Tibial artery (tissue), 4 donors: ENCODE measurements around the gene PLAU.

Source experiments
- DNase-seq, 2 donors: peaks; one replicate each; pipeline ENCODE4 v3.0.0-alpha.2; 2019
- H3K27ac ChIP-seq, 2 donors: fragments of 200-600 bp; sonication (generic) in 1 of 2; 1 replicate in 1 of 2; 2 replicates in 1 of 2; pipeline ENCODE4 v1.5.1; 2018 to 2019; ENCODE audit warnings: mild to moderate bottlenecking in 1 of 2
- H3K27me3 ChIP-seq, 2 donors: fragments of 200-600 bp; sonication (generic) in 1 of 2; one replicate each; pipeline versions ENCODE4 v1.5.1 to v1.6.0; 2016 to 2019
- H3K36me3 ChIP-seq, 3 donors: fragments of 200-600 bp; sonication (generic) in 2 of 3; one replicate each; pipeline ENCODE4 v1.5.1; 2016 to 2019; ENCODE audit warnings: mild to moderate bottlenecking in 2 of 3
- H3K4me1 ChIP-seq, 4 donors: fragments of 200-600 bp; sonication (generic) in 2 of 4; 1 replicate in 3 of 4; 2 replicates in 1 of 4; pipeline ENCODE4 v1.5.1; 2016 to 2019
- H3K4me3 ChIP-seq, 2 donors: fragments of 200-600 bp; sonication (generic) in 1 of 2; 1 replicate in 1 of 2; 2 replicates in 1 of 2; pipeline ENCODE4 v1.5.1; 2018 to 2019; ENCODE audit warnings: mild to moderate bottlenecking in 2 of 2
- H3K9me3 ChIP-seq, 3 donors: fragments of 200-600 bp; sonication (generic) in 1 of 3; one replicate each; pipeline ENCODE4 v1.5.1; 2016 to 2019
- intact Hi-C: fragments of 100-400 bp; cut with DNase I; formaldehyde crosslinking; loops from one replicate; pipeline ENCODE4 v1.15.0; 2023; ENCODE audit warnings: low total_unique reads
- TF ChIP-seq, protein P1 (sequence below), 2 experiments: fragments of 200-600 bp in 1 of 2; fragments of 450-650 bp in 1 of 2; IDR thresholded peaks; one replicate each; pipeline ENCODE4 v1.5.1; 2017 to 2019; ENCODE audit warnings: antibody characterized with exemption in 2 of 2, mild to moderate bottlenecking in 1 of 2, moderate library complexity in 1 of 2

The PLAU gene

DNA sequence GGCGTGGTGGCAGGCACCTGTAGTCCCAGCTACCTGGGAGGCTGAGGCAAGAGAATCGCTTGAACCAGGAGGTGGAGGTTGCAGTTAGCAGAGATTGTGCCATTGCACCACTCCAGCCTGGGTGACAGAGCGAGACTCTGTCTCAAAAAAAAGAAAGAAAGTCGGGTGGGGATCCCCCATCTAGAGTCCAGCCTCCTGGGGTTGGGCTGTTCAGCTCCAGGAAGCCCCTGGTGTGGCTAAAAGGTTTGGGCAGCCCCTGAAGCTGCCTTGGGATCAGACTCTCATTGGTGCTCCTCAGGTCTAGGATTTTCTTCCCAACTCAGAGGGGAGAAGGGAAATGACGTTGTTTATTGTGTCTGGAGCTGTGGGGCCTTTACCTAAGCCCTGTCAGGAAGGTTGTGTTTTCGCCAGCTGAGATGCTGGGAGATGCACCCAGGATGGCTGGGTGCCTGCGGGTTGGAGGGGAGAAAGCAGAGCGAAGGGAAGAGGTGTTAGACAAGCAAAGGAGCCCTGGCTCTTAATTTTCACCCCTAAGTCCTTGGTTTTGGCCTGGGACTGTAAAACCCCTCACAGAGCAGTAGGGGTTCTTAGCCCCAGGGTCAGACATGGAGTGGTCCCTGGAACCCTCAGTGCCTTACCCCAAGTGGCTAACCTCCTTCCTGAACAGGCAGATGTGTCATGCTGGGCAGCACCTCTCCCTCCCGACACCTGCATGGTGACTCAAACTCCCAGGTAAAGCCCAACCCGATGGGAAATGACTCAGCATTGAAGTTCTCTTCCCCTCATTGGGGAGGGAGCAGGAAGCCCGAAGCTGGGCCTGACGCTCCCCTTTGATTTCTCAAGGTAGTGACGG lies 21.1 kb downstream of the PLAU start:
- Histone ChIP-seq H3K27me3 (no peaks in the 10 kb centered on the region), H3K4me1 (peaks cover 0 to 7% (median 0%) of the 10 kb centered on the region in 4 donors), H3K27ac (no peak overlapping the region), H3K4me3 (no peak overlapping the region), H3K9me3 (no peaks in the 10 kb centered on the region), H3K36me3 (no peaks in the 10 kb centered on the region)
- no peak for DNase-seq
- TF ChIP-seq, protein P1, sequence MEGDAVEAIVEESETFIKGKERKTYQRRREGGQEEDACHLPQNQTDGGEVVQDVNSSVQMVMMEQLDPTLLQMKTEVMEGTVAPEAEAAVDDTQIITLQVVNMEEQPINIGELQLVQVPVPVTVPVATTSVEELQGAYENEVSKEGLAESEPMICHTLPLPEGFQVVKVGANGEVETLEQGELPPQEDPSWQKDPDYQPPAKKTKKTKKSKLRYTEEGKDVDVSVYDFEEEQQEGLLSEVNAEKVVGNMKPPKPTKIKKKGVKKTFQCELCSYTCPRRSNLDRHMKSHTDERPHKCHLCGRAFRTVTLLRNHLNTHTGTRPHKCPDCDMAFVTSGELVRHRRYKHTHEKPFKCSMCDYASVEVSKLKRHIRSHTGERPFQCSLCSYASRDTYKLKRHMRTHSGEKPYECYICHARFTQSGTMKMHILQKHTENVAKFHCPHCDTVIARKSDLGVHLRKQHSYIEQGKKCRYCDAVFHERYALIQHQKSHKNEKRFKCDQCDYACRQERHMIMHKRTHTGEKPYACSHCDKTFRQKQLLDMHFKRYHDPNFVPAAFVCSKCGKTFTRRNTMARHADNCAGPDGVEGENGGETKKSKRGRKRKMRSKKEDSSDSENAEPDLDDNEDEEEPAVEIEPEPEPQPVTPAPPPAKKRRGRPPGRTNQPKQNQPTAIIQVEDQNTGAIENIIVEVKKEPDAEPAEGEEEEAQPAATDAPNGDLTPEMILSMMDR (IDR thresholded peaks at IDR 0.05): no peak
- intact Hi-C loops: no loop called here

DNA sequence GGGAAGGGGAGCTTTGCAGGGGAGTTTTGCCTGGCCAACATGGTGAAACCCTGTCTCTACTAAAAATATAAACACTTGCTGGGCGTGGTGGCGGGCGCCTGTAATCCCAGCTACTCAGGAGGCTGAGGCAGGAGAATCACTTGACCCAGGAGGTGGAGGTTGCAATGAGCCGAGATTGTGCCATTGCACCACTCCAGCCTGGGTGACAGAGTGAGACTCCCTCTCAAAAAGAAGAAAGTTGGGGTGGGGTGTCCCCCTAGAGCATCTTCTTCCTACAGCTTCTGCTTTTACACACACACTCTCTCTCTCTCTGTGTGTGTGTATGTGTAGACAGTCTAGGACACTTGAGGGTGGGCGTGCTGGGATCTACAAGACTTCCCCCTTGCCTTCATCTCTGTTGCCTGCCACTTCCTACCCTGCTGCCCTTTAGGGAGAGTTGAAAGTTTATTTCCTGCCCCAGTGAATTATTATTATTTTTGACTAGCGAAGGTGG lies 21.7 kb downstream of the PLAU start:
- no peaks in the 10 kb centered on the region for H3K9me3 ChIP-seq
- H3K27ac ChIP-seq: no peak overlapping the region
- DNase-seq: no peak
- intact Hi-C loops: no loop called here
- no peaks in the 10 kb centered on the region for H3K27me3 ChIP-seq
- no peaks in the 10 kb centered on the region for H3K36me3 ChIP-seq
- H3K4me1 ChIP-seq: peaks cover 0 to 10% (median 2%) of the 10 kb centered on the region in 4 donors
- H3K4me3 ChIP-seq: no peak overlapping the region
- TF ChIP-seq, protein P1 (IDR thresholded peaks at IDR 0.05): no peak

DNA sequence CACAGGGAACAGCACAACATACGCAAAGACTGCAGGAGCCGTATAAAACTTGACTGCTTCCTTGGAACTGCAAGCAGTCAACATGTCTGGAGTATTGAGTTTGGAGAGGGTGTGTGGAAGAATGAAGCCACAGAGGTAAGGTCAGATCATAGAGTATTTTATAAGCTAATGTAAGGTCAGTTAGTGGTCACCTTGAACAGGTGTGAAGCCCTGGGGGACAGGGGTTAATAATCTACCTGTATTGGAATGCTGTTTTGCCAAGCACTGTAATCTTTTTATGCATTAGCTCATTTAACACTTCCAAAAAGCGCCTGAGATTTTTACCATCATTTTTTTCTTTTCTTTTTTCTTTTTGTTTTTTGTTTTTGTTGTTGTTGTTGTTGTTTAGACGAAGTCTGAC lies 23.1 kb downstream of the PLAU start:
- no peak for DNase-seq
- Histone ChIP-seq H3K27me3 (no peaks in the 10 kb centered on the region), H3K4me3 (no peak overlapping the region), H3K9me3 (no peaks in the 10 kb centered on the region), H3K36me3 (no peaks in the 10 kb centered on the region), H3K27ac (no peak overlapping the region), H3K4me1 (peaks cover 0 to 22% (median 5%) of the 10 kb centered on the region in 4 donors)
- TF ChIP-seq, protein P1 (IDR thresholded peaks at IDR 0.05): no peak
- intact Hi-C loops: no loop called here

DNA sequence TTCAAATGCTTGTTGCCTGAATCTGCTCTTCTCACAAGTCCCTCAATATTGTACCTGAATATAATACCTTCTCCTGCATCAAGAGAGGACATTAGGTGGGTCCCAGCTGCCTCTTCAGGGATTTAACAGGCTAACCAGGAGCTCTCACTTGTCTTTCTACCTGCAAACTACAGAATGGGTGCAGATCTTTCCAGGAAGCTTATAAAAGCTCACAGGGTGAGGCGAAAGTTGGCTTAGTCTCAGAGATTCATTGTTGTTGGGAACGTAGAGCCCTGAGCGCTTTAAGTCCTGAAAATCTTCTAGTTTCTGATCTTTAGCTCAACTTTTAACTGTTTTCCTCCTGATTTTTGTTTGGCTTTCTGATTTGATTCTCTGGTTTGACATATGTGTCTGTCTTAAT lies 25.0 kb downstream of the PLAU start:
- no peaks in the 10 kb centered on the region for H3K36me3 ChIP-seq
- intact Hi-C loops: no loop called here
- no peak for DNase-seq
- no peak overlapping the region for H3K4me3 ChIP-seq
- peaks cover 0 to 29% (median 11%) of the 10 kb centered on the region in 4 donors for H3K4me1 ChIP-seq
- no peaks in the 10 kb centered on the region for H3K9me3 ChIP-seq
- no peaks in the 10 kb centered on the region for H3K27me3 ChIP-seq
- TF ChIP-seq, protein P1 (IDR thresholded peaks at IDR 0.05): no peak
- no peak overlapping the region for H3K27ac ChIP-seq

DNA sequence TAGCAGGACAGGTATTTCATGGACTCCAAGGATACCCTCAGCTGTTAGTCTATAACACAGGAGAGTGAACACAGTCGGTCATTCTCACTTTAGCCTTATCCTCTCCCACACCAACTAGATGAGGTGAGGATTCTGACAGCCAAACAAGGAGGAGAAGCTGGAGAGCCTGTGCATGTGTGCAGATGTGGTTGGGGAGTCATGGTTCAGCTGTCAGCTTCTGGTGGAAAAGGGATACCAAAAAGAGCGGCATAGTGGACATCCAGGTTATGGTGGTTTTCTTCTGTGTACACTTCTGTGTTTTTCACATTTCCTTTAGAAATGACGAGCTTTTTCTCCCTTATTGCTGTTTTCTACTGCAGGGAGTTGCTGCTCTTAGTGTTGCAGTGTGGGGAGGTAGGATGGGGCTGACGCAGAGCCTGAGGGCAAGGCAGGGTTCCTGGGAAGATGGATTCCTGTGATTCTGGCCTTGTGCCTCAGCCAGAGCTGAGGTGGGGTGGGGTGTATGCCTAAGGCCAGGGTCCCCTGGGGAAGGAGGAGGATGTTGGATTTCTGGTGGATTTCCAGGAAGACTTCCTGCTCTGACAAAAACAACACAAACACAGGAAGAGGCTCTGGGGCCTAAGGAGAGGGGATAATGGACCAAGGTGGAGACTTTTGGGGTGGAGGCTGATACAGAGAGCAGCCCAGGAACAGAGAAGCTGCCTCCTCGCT lies 26.6 kb downstream of the PLAU start:
- Histone ChIP-seq H3K9me3 (no peaks in the 10 kb centered on the region), H3K36me3 (no peaks in the 10 kb centered on the region), H3K27me3 (no peaks in the 10 kb centered on the region), H3K4me3 (no peak overlapping the region), H3K27ac (peak overlapping the region; percentile 36 to 40), H3K4me1 (peaks cover 0 to 36% (median 17%) of the 10 kb centered on the region in 4 donors)
- intact Hi-C loops: no loop called here
- TF ChIP-seq, protein P1 (IDR thresholded peaks at IDR 0.05): no peak
- no peak for DNase-seq
